Measurements from ENCODE around the gene MAD1L1. TPM values are rescaled to one million over a fixed set of nuclear protein-coding genes. Genes with fewer than 3 reads are reported as not detected.

MAD1L1 gene
- total RNA-seq, 1 donor from 2014 or later: 58.0 TPM

- no peak for DNase-seq
Observed at GRCh38 chr7:2258661-2259365, 26.1 kb upstream of the MAD1L1 start.

GRCh38 chr7:2257651-2258050 is 24.9 kb upstream of the MAD1L1 start:
- DNase-seq: no peak

- no peak for DNase-seq
Observed at GRCh38 chr7:2257046-2257551, 24.4 kb upstream of the MAD1L1 start.

- DNase-seq: no peak
Observed at GRCh38 chr7:2256306-2257045, 23.7 kb upstream of the MAD1L1 start.

- no peak for DNase-seq
Observed at GRCh38 chr7:2255145-2256139, 22.7 kb upstream of the MAD1L1 start.

- DNase-seq: no peak
Observed at GRCh38 chr7:2254429-2255144, 21.8 kb upstream of the MAD1L1 start.

- DNase-seq: no peak
Observed at GRCh38 chr7:2253525-2254244, 20.9 kb upstream of the MAD1L1 start.

- no peak for DNase-seq
Observed at GRCh38 chr7:2253021-2253420, 20.3 kb upstream of the MAD1L1 start.

- peak; percentile 85 for DNase-seq
Observed at GRCh38 chr7:2251841-2252771, 19.4 kb upstream of the MAD1L1 start.

GRCh38 chr7:2251381-2251780 is 18.6 kb upstream of the MAD1L1 start:
- peak; percentile 30 for DNase-seq

GRCh38 chr7:2249744-2250323 is 17.1 kb upstream of the MAD1L1 start:
- no peak for DNase-seq

- DNase-seq: peak; percentile 75
Observed at GRCh38 chr7:2248984-2249694, 16.4 kb upstream of the MAD1L1 start.

GRCh38 chr7:2247141-2247995 is 14.6 kb upstream of the MAD1L1 start:
- DNase-seq: peak; percentile 42

GRCh38 chr7:2245883-2246675 is 13.3 kb upstream of the MAD1L1 start:
- peak; percentile 73 for DNase-seq

- DNase-seq: no peak
Observed at GRCh38 chr7:2244404-2244995, 11.8 kb upstream of the MAD1L1 start.

GRCh38 chr7:2243458-2243857 is 10.7 kb upstream of the MAD1L1 start:
- no peak for DNase-seq
